Measurements from ENCODE around the gene AGRN.
"Not testable (repeated sequence)": the region's sequence is repeated elsewhere in the genome, so short reads cannot be mapped to it uniquely, and the experiment has no call there.

AGRN gene

DNA sequence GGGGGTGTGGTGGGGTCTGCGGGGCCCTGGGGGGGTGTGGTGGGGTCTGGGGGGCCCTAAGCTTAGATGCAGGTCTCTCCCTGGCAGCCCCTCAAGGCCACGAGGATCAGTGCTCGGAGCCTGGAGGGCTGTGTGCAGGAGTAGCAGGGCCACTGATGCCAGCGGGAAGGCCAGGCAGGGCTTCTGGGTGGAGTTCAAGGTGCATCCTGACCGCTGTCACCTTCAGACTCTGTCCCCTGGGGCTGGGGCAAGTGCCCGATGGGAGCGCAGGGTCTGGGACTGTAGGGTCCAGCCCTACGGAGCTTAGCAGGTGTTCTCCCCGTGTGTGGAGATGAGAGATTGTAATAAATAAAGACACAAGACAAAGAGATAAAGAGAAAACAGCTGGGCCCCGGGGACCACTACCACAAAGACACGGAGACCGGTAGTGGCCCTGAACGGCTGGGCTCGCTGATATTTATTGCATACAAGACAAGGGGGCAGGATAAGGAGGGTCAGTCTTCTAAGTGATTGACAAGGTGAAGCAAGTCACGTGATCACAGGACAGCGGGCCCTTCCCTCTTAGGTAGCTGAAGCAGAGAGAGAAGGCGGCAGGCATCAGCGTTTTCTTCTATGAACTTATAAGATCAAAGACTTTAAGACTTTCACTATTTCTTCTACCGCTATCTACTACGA lies 45.5 kb downstream of the AGRN start:
- H3K79me1 ChIP-seq (ENCODE audit: low read depth, low read length), result peaks cover 5% of the 10 kb centered on the region
- H2AK5ac ChIP-seq (ENCODE audit: low read depth, low read length), result no peak overlapping the region
- H3K27ac ChIP-seq (replicated peaks; ENCODE audit: low read length), result no peak overlapping the region
- H3K27me3 ChIP-seq (ENCODE audit: control insufficient read depth in 3 of 3, insufficient read depth in 3 of 3, low read depth in 1 of 3, low read length in 3 of 3), result peaks cover 3 to 77% (median 46%) of the 10 kb centered on the region in 3 experiments
- H3K14ac ChIP-seq (ENCODE audit: low read length), result no peak overlapping the region
- H2BK15ac ChIP-seq (ENCODE audit: low read length), result no peak overlapping the region
- no peak overlapping the region for H2AFZ ChIP-seq (ENCODE audit: low read length)
- H3K18ac ChIP-seq (ENCODE audit: low read length), result no peak overlapping the region
- H3K4ac ChIP-seq (ENCODE audit: low read length), result no peak overlapping the region
- peaks cover 29 to 34% of the 10 kb centered on the region in 2 donors for H3K4me1 ChIP-seq (ENCODE audit: control insufficient read depth in 2 of 2, insufficient read depth in 1 of 2, low read depth in 1 of 2, low read length in 2 of 2)
- no peak overlapping the region for H2BK12ac ChIP-seq (ENCODE audit: low read length)
- H3K4me3 ChIP-seq (ENCODE audit: low read length in 2 of 2), result no peak overlapping the region
- no peak overlapping the region for H2BK5ac ChIP-seq (ENCODE audit: low read length)
- H4K8ac ChIP-seq (ENCODE audit: low read depth, low read length), result no peak overlapping the region
- DNase-seq (ENCODE audit: low spot score), result no peak
- H3K36me3 ChIP-seq (replicated peaks in 1 of 2; ENCODE audit: control insufficient read depth in 2 of 2, insufficient read depth in 2 of 2, low read length in 2 of 2), result no peaks in the 10 kb centered on the region
- H3K4me2 ChIP-seq (ENCODE audit: insufficient read depth, low read length, poor library complexity, severe bottlenecking), result no peak overlapping the region
- H3K9ac ChIP-seq (ENCODE audit: low read depth, low read length, poor library complexity), result no peak overlapping the region
- no peak overlapping the region for H3K23ac ChIP-seq (ENCODE audit: low read depth, low read length, poor library complexity)
- no peaks in the 10 kb centered on the region for H3K9me3 ChIP-seq (replicated peaks in 1 of 2; ENCODE audit: control insufficient read depth in 2 of 2, insufficient read depth in 1 of 2, low read depth in 1 of 2, low read length in 2 of 2)
- WGBS, 2 donors (ENCODE audit: extremely low coverage in 2 of 2, insufficient read length in 2 of 2, insufficient replicate concordance in 1 of 2), result no CpG with 5 or more reads among the region's 20 CpGs
- H4K91ac ChIP-seq (ENCODE audit: low read depth, low read length, poor library complexity), result no peak overlapping the region
- H2BK120ac ChIP-seq (ENCODE audit: low read depth, low read length), result no peak overlapping the region

DNA sequence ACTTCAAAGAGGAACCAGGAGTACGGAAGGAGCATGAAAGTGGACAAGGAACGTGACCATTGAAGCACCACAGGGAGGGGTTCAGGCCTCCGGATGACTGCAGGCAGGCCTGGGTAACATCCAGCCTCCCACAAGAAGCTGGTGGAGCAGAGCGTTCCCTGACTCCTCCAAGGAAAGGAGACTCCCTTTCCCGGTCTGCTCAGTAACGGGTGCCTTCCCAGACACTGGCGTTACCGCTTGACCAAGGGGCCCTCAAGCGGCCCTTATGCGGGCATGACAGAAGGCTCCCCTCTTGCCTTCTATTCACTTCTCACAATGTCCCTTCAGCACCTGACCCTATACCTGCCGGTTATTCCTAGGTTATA lies 46.0 kb downstream of the AGRN start:
- H3K4ac ChIP-seq (ENCODE audit: low read length); H2BK12ac ChIP-seq (ENCODE audit: low read length); H4K8ac ChIP-seq (ENCODE audit: low read depth, low read length); DNase-seq (ENCODE audit: low spot score); H2BK120ac ChIP-seq (ENCODE audit: low read depth, low read length); H2BK5ac ChIP-seq (ENCODE audit: low read length); H3K14ac ChIP-seq (ENCODE audit: low read length); H3K4me2 ChIP-seq (ENCODE audit: insufficient read depth, low read length, poor library complexity, severe bottlenecking); H3K18ac ChIP-seq (ENCODE audit: low read length); H3K79me1 ChIP-seq (ENCODE audit: low read depth, low read length); H3K36me3 ChIP-seq (replicated peaks in 1 of 2; ENCODE audit: control insufficient read depth in 2 of 2, insufficient read depth in 2 of 2, low read length in 2 of 2); H3K9ac ChIP-seq (ENCODE audit: low read depth, low read length, poor library complexity); H4K91ac ChIP-seq (ENCODE audit: low read depth, low read length, poor library complexity); H3K27ac ChIP-seq (replicated peaks; ENCODE audit: low read length); H2AFZ ChIP-seq (ENCODE audit: low read length); H3K9me3 ChIP-seq (replicated peaks in 1 of 2; ENCODE audit: control insufficient read depth in 2 of 2, insufficient read depth in 1 of 2, low read depth in 1 of 2, low read length in 2 of 2); H2BK15ac ChIP-seq (ENCODE audit: low read length); H2AK5ac ChIP-seq (ENCODE audit: low read depth, low read length); H3K4me3 ChIP-seq (ENCODE audit: low read length in 2 of 2); H3K23ac ChIP-seq (ENCODE audit: low read depth, low read length, poor library complexity): not testable (repeated sequence)
- WGBS, 2 donors (ENCODE audit: extremely low coverage in 2 of 2, insufficient read length in 2 of 2, insufficient replicate concordance in 1 of 2), result no CpG with 5 or more reads among the region's 11 CpGs
- H3K4me1 ChIP-seq (ENCODE audit: control insufficient read depth in 2 of 2, insufficient read depth in 1 of 2, low read depth in 1 of 2, low read length in 2 of 2), result peaks cover 32 to 38% of the 10 kb centered on the region in 2 donors
- H3K27me3 ChIP-seq (ENCODE audit: control insufficient read depth in 3 of 3, insufficient read depth in 3 of 3, low read depth in 1 of 3, low read length in 3 of 3), result peaks cover 2 to 77% (median 42%) of the 10 kb centered on the region in 3 experiments

DNA sequence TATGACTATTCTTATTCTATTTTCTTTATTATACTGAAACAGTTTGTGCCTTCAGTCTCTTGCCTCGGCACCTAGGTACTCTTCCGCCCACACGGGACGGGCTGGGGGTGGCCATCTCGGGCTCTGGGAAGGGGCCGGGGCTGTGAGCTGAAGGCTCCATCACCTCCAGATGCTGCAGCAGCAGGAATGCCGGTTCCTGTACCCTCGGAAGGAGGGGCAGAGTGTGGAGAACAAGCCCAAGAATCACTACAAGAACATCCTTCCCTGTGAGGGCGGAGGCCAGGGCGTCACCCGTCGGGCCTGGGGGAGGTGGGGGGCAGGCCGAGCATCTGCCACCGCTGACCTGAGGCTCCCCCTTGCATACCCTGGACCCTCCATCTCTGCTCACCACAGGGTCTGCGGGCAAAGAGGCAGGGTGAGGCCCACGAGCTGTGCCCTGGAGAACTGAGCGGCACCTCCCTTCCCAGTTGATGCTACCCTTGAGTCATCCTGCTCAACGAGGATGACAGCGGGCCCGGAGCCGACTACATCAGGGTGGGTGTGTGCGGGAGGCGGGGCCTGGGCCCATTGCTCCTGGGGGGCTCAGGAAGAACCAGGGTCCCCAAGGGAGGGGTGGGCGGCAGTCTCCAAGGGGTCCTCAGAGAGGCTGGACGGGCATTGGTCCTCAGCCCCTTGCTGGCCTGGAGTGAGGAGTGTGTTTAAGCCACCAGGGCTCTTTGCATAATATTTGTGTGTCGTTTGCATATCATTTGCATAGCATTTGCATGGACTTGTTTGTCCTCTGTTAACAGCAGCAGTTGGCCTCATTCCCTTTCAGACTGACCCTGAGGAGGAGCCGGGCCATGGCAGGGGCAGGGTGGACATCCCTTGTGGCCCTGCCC lies 46.7 kb downstream of the AGRN start:
- H4K8ac ChIP-seq (ENCODE audit: low read depth, low read length), result no peak overlapping the region
- H2BK15ac ChIP-seq (ENCODE audit: low read length), result peak overlapping the region; percentile 43
- H2BK12ac ChIP-seq (ENCODE audit: low read length), result no peak overlapping the region
- no peak overlapping the region for H2AFZ ChIP-seq (ENCODE audit: low read length)
- no peak for DNase-seq (ENCODE audit: low spot score)
- no peaks in the 10 kb centered on the region for H3K36me3 ChIP-seq (replicated peaks in 1 of 2; ENCODE audit: control insufficient read depth in 2 of 2, insufficient read depth in 2 of 2, low read length in 2 of 2)
- no peak overlapping the region for H3K4me2 ChIP-seq (ENCODE audit: insufficient read depth, low read length, poor library complexity, severe bottlenecking)
- WGBS, 2 donors (ENCODE audit: extremely low coverage in 2 of 2, insufficient read length in 2 of 2, insufficient replicate concordance in 1 of 2), result no CpG with 5 or more reads among the region's 27 CpGs
- H3K18ac ChIP-seq (ENCODE audit: low read length), result peak overlapping the region; percentile 48
- peaks cover 5% of the 10 kb centered on the region for H3K79me1 ChIP-seq (ENCODE audit: low read depth, low read length)
- no peak overlapping the region for H3K4ac ChIP-seq (ENCODE audit: low read length)
- no peak overlapping the region for H3K4me3 ChIP-seq (ENCODE audit: low read length in 2 of 2)
- H2BK120ac ChIP-seq (ENCODE audit: low read depth, low read length), result no peak overlapping the region
- H3K23ac ChIP-seq (ENCODE audit: low read depth, low read length, poor library complexity), result no peak overlapping the region
- no peak overlapping the region for H4K91ac ChIP-seq (ENCODE audit: low read depth, low read length, poor library complexity)
- no peak overlapping the region for H3K27ac ChIP-seq (replicated peaks; ENCODE audit: low read length)
- peaks cover 2 to 76% (median 37%) of the 10 kb centered on the region in 3 experiments for H3K27me3 ChIP-seq (ENCODE audit: control insufficient read depth in 3 of 3, insufficient read depth in 3 of 3, low read depth in 1 of 3, low read length in 3 of 3)
- H3K4me1 ChIP-seq (ENCODE audit: control insufficient read depth in 2 of 2, insufficient read depth in 1 of 2, low read depth in 1 of 2, low read length in 2 of 2), result peaks cover 32 to 40% of the 10 kb centered on the region in 2 donors
- no peak overlapping the region for H3K14ac ChIP-seq (ENCODE audit: low read length)
- peak overlapping the region; percentile 68 for H2AK5ac ChIP-seq (ENCODE audit: low read depth, low read length)
- no peak overlapping the region for H3K9ac ChIP-seq (ENCODE audit: low read depth, low read length, poor library complexity)
- H3K9me3 ChIP-seq (replicated peaks in 1 of 2; ENCODE audit: control insufficient read depth in 2 of 2, insufficient read depth in 1 of 2, low read depth in 1 of 2, low read length in 2 of 2), result no peaks in the 10 kb centered on the region
- H2BK5ac ChIP-seq (ENCODE audit: low read length), result no peak overlapping the region

DNA sequence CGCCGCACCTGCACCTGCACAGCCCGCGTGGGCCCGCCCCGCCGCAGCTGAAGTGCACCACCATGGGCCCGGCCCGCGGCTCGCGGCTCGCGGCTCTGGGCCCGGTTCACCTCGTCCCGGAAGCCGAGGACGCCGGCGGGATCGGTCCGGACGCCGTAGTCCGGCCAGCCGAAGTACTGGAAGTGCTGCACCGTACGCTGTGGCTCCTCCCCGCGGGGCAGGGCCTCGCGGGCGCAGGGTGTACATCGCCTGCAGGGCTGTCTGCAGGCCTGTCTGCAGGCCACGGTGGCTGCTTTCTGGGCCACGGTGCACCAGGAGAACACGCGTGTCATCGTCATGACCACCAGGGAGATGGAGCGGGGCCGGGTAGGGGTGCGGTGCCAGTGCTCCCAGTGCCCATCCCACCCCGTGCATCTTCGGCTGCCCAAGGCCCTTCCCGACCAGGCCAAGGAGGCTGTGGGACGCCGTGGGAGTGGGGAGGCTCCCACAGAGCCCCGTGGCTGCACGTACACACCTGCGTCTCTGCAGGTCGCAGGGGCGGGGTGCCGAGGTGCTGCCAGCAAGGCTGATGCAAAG lies 47.5 kb downstream of the AGRN start:
- Histone ChIP-seq H3K36me3 (replicated peaks in 1 of 2; ENCODE audit: control insufficient read depth in 2 of 2, insufficient read depth in 2 of 2, low read length in 2 of 2) (no peaks in the 10 kb centered on the region), H3K9me3 (replicated peaks in 1 of 2; ENCODE audit: control insufficient read depth in 2 of 2, insufficient read depth in 1 of 2, low read depth in 1 of 2, low read length in 2 of 2) (no peaks in the 10 kb centered on the region), H3K9ac (ENCODE audit: low read depth, low read length, poor library complexity) (peak overlapping the region; percentile 60), H4K91ac (ENCODE audit: low read depth, low read length, poor library complexity) (no peak overlapping the region), H2AK5ac (ENCODE audit: low read depth, low read length) (peak overlapping the region; percentile 94), H3K4ac (ENCODE audit: low read length) (no peak overlapping the region), H3K27me3 (ENCODE audit: control insufficient read depth in 3 of 3, insufficient read depth in 3 of 3, low read depth in 1 of 3, low read length in 3 of 3) (peaks cover 2 to 71% (median 35%) of the 10 kb centered on the region in 3 experiments), H2BK15ac (ENCODE audit: low read length) (peak overlapping the region; percentile 71), H3K4me3 (ENCODE audit: low read length in 2 of 2) (no peak overlapping the region), H2AFZ (ENCODE audit: low read length) (no peak overlapping the region), H2BK12ac (ENCODE audit: low read length) (peak overlapping the region; percentile 41), H3K27ac (replicated peaks; ENCODE audit: low read length) (no peak overlapping the region), H3K18ac (ENCODE audit: low read length) (peak overlapping the region; percentile 83), H2BK120ac (ENCODE audit: low read depth, low read length) (peak overlapping the region; percentile 61), H3K4me2 (ENCODE audit: insufficient read depth, low read length, poor library complexity, severe bottlenecking) (no peak overlapping the region), H3K14ac (ENCODE audit: low read length) (peak overlapping the region; percentile 89), H2BK5ac (ENCODE audit: low read length) (peak overlapping the region; percentile 75), H3K79me1 (ENCODE audit: low read depth, low read length) (peaks cover 5% of the 10 kb centered on the region), H3K23ac (ENCODE audit: low read depth, low read length, poor library complexity) (peak overlapping the region; percentile 91), H4K8ac (ENCODE audit: low read depth, low read length) (no peak overlapping the region), H3K4me1 (ENCODE audit: control insufficient read depth in 2 of 2, insufficient read depth in 1 of 2, low read depth in 1 of 2, low read length in 2 of 2) (peaks cover 29 to 37% of the 10 kb centered on the region in 2 donors)
- no peak for DNase-seq (ENCODE audit: low spot score)
- WGBS, 2 donors (ENCODE audit: extremely low coverage in 2 of 2, insufficient read length in 2 of 2, insufficient replicate concordance in 1 of 2), result no CpG with 5 or more reads among the region's 54 CpGs

Data from neuronal stem cell (in vitro differentiated cells).